ENCODE results near the gene HOXA11. TPM values are rescaled to one million over a fixed set of nuclear protein-coding genes. Genes with fewer than 3 reads are reported as not detected.
A peak's percentile ranks its signal among the peaks of the same experiment; 100 is the strongest.

The HOXA11 gene
- total RNA-seq, 2 donors from 2014 or later = not detected

DNA sequence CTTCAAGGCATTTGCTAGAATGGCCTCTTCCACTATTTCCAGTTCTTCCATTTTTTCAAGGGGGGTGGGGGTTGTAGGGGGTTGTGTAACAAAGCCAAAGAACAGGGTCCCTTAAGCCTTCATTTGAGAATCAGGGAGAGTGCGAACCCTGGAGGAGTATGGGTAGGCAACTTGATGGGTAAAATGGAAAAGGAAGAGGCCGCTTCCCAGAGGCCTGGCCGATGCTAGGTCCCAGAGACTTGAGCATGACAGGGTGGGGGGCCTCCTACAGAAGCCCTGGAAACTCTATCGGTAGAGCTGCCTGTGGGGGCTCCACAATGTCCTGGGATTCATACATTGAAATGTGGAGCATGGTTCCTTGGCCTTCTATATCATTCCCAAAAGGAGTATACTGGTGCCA lies 24.0 kb upstream of the HOXA11 start:
- intact Hi-C loops (cut with DNase I) = loop anchor here (5.0 to 10.0 kb wide), 4 partner anchors 366 to 886 kb away; no protein-coding TSS in a partner anchor
- no peak for ATAC-seq
- no peak for DNase-seq

DNA sequence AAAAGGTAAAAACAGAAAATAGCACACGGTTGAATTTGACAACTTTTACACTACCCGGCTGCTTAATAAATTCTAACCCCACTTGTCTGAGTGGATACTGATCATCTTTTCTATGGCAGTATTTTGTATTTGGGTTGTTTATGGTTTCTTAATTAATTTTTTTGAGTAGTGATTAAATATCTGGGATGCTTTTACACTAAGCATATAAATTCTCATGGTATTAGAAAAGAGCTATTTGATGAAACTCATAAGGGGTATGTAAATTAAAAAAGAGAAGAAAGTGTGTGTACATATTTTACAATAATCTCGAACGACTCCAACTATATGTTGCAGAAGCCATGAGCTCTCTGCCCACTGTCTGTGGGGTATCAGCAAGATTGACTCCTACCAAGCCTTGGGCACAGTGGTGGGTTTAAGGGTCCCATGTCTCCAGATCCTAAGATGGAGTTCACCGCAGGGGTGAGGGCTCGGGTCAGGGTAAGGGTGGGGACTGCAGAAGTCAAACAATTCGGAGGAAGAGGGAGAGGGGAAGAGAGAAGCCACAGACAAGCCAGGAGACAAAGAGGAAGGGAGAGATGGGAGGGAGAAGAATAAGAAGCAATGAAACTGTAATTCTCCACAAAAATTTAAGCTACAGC lies 22.4 kb upstream of the HOXA11 start:
- intact Hi-C loops (cut with DNase I) = loop anchor here (5.0 to 10.0 kb wide), 4 partner anchors 367 to 887 kb away; no protein-coding TSS in a partner anchor

DNA sequence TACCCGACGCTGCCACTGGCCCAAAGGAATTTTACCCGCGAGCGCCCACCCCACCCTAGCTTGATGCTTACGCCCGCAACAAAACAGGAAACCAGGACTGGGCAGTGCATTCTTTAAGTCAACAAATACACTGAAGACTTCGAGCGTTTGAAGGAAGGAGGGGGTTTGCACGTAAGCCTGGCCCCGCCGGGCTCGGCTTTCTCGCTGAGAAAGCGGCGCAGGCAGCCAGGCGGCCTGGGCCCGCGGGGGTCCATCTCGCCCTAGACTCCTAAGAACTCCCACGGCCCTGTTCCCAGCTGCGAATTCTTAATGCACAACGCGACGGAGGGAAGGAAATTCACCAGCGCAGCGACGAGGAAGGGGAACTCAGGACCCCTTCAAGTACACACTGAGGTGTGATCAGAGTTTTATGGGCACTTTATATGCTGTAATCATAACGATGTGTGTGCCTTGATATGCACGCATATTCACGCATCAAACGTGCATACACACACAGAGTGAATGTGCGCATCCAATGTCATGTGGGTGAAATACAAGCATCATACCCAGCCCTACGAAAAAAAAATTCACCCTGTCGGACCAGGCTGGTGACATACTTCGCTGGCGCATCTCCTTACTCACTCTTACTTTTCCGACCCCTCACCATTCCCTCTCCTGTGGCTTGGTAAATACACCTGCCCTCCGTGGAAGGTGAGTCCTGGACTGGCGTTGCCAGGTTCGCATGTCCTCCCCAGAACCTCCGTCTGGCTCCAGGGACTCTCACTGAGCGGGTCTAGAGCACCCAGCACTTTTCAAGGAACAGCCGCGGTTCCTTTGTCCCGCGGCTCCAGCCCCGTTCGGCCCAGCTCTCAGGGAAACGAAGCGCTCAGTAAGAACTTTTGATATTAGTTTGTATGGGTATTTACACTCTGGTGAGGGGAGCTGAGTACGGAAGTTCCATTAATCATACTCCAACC lies 20.6 kb upstream of the HOXA11 start:
- no peak for ATAC-seq
- intact Hi-C loops (cut with DNase I) = loop anchor here (5.0 to 10.0 kb wide), 4 partner anchors 369 to 889 kb away; no protein-coding TSS in a partner anchor
- no peak for DNase-seq

More for the DNA sequence above, 22.4 kb upstream of the HOXA11 start:
- ATAC-seq = no peak
- no peak for DNase-seq

DNA sequence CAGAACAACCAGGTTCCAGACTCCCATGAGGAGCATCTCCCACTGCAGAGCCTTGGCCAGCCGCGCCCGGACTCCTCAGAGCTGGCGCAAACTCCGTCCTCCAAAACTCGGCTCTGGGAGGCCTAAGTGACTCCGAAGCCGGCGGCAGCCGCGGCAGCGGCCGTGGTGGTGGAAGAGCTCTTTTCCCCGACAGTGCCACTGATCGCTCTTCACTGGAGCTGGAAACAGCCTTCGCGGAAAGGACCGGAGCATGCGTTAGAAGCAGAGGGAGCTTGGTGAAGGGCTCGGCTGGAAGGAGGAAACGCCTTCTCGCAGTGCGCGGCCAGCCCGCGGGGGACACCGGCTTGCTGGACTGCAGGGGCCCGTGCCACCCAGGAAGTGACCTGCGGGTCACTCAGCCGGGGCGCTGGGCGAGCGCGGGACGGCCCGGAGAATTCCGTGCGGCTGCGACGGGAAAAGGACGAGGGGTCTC lies 19.9 kb upstream of the HOXA11 start:
- intact Hi-C loops (cut with DNase I) = loop anchor here (5.0 to 10.0 kb wide), 4 partner anchors 370 to 890 kb away; no protein-coding TSS in a partner anchor

DNA sequence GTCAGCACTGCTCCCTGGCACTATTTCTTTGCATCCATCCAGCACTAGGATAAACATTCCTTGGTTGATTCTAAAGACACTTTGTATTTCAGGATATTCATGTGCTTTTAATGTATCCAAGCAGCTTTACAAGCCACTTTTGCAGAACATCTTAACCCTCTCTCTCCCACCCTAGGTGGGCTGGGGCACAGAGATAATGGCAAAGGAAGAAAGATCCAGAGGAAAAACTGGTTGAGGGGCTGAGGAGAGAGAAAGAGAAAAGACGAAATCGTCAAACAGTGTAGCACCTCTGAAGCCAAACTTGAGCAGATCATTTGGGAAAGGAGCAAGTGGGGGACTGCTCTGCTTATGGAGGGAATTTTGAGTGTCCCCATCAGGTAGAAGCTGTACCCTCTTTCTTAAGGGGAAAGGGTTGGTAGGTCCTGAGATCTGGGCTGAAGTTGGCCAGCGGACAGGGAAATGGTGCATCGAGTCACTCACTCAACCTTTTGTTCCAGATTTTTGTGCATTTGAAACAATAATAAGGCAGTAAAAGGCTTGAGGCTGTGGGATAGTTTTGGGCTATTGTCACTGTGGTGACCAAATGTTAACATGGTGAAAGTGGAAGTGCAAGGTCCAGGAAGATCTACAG lies 19.0 kb upstream of the HOXA11 start:
- intact Hi-C loops (cut with DNase I) = loop anchor here in 1 of 2 donors (10.0 kb wide), 3 partner anchors 371 to 891 kb away; no protein-coding TSS in a partner anchor
- no peak for DNase-seq
- ATAC-seq = no peak

More for the DNA sequence above, 19.9 kb upstream of the HOXA11 start:
- ATAC-seq (no peak), DNase-seq (no peak)

DNA sequence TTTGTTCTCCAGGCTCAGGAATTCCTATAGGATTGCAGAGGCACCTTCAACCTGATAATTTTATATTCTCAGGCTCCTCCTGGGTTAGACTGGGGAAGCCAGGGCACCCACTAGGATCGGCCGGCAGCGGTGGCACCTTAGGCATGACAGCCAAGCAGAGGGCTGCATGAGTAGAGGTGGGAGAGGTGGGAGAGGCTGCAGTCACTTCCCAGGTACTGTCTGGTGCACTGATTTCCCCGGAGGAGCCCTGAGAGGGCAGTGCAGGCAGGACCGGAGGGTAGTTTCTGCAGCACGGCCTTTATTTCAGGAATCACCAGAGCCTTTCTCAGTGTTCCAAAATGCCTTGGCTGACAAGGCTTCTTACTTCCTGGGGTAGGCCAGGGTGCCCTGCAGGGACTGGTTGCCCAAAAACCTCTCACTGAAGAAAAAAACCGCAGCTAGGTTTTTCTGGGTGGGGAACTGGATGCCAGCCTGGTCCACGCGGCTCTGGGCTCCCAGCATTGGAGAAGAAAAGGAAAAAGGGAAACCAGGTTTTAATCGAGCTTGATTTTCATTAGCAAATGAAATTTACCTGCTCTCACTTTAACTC lies 18.4 kb upstream of the HOXA11 start:
- intact Hi-C loops (cut with DNase I) = loop anchor here in 1 of 2 donors (10.0 kb wide), 3 partner anchors 371 to 891 kb away; no protein-coding TSS in a partner anchor
- DNase-seq = no peak
- no peak for ATAC-seq

DNA sequence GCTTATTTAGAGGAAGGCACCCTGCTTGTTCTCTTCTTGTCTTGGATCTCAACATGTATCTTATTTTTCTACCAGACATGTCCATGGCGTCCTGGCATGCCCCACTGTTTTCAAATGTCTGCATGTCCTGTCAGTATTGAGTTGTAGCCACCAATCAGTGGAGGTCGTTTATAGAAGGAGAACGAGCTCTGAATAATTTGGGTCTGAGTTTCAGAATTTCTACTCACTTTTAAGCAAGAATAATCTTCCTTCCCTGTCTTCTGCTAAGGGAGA lies 17.8 kb upstream of the HOXA11 start:
- DNase-seq = no peak
- ATAC-seq = no peak
- intact Hi-C loops (cut with DNase I) = loop anchor here in 1 of 2 donors (10.0 kb wide), 3 partner anchors 372 to 892 kb away; no protein-coding TSS in a partner anchor

DNA sequence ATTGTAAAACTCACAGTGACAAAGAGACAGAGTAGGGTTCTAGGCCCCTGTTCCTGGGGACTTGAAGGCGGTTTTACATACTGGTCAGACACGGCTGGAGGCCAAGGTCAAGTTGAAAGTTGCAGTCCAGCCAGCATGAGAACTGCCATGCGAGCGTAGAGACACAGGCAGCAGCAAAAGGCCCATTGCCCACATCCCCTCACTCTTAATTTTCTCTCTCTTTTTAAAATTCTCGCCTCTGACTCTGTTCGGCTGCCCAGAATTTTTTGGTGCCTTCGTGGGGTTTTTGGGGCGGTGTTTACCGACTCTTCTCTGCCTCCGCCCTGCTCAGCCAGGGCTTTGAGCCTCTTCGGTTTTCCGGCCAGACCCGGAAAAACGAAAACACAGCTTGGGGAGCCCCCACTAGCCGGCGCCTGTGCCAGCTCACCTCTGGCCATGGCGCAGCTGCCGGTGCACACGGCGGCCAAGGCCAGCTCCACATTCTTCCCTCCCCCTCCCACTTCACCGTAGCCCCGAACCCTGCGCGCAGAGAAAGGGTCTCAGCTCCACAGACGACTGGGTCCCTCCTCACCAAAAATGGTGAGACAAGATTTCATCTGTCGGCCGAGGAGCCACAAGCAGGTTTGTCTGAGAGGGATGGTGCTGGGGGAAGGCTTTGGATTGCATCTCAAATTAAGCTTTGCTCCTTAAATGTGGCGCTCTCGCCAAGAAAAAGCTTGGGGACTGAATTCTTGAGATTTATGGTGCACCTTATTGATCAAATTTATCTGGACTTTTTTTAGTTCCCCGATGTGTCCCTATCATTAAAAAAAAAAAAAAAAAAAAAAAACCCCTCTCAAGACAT lies 17.2 kb upstream of the HOXA11 start:
- no peak for DNase-seq
- no peak for ATAC-seq
- intact Hi-C loops (cut with DNase I) = loop anchor here in 1 of 2 donors (10.0 kb wide), 3 partner anchors 373 to 893 kb away; no protein-coding TSS in a partner anchor

DNA sequence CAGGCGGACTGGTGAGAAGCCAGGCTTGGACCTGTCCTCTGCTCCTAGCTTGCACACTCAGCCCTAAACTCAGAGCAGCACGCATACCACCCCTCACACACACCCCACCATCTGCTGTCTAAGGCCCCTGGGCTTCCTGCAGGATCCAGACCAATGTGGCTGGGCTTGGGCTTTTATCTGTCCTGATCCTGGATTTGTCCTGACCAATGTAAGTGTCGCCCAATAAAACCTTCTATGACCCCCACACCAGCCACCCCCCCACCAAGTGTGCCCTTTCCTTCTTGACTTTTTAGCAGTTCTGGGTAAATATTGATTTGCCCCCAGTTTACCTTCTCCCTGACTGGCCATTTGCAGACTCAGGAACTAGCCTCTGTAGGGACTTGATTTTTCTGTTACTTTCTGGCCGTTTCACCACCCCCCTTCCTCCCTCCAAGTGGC lies 16.6 kb upstream of the HOXA11 start:
- intact Hi-C loops (cut with DNase I) = loop anchor here in 1 of 2 donors (10.0 kb wide), 3 partner anchors 373 to 893 kb away; no protein-coding TSS in a partner anchor
- no peak for ATAC-seq
- no peak for DNase-seq

DNA sequence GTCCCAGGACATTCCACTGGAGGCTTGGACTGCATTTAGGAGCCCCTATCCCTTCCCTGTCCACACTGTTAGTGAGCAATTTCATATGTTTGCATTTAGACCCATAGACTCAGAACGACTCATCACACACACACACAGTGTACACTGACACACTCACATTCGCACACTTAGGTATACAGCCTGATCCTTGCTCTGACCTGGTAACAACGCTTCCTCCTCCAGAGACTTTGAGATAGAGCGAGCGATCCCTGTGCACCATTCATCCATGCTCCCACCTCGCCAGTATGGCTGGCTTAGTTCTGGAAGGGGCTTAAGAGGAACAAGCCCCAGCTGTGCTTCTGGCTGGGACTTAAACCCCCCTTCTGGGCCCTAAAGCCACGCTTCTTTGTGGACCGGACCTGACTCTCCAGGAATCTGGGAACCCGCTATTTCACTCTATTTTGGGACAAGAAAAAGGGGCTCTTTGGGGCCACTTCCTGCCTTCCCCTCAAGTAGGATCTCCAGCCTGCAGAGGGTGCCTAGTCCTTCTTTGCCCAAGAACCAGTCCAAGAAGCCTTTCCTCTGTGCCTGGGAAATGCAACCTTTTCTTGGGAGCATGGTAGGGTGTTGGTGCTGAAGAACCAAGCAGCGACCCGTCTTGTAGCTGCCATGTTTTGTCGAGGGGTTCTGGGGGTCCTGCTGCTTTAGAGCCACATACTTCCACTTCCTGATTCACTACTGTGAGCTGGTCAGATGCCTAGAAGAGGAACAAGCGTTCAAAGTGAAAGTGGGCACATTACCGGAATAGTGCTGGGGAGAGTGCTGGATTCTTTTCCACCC lies 15.9 kb upstream of the HOXA11 start:
- intact Hi-C loops (cut with DNase I) = loop anchor here in 1 of 2 donors (10.0 kb wide), 3 partner anchors 374 to 894 kb away; no protein-coding TSS in a partner anchor
- DNase-seq (no peak), ATAC-seq (peak in 1 of 2 donors; percentile 40)

DNA sequence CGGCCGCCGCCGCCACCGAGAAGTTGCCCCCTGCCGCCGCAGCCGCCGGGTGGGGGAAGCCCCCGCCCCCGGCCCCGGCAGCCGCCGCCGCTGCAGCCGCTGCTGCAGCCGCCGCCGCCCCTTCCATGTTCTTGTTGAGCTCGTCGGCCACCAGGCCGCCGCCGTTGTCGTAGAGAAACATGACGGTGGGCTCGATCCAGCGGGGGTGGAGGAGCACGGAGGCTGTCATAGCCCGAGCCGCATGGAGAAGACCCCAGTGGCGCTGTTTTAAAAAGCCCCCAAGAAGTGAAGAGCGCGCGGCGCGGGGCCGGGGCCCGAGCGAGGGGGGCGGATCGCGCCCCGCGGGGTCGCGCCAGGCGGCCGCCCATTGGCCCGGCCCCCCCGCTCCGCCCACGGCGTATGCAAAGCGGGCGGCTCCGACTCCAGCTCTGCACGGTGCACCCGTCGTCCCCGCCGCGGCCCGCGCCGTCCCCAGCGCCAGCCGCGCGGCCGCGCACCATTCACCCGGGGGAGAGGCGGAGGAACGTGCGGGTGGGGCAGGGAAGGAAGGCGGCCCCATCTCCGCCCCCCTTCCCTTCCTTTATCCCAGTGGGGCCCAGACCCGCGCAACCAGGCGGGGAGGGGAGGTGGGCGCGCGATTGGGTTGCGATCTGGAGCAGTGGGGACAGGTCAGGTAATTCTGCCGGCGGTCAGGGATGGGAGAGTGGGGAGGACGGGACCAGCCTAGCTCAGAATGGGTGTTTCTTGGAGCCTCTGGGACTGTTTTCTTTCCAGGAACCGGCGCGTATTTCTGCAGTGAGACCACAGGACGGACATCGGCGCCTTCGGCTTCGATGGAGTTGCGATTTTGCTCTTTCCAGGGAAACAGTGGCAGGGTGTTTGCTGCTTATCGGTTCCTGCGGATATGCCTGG lies 15.1 kb upstream of the HOXA11 start, which contains the start of gene HOXA13:
Gene HOXA13, minus strand, starts transcription at position 243 of the 912 bp plus-strand sequence. Its CDS starts 14 bp downstream, at position 229.
- ATAC-seq (peak; percentile 39 to 55), DNase-seq (no peak)
- intact Hi-C loops (cut with DNase I) = loop anchor here (5.0 to 10.0 kb wide), 6 partner anchors 375 to 895 kb away; no protein-coding TSS in a partner anchor

DNA sequence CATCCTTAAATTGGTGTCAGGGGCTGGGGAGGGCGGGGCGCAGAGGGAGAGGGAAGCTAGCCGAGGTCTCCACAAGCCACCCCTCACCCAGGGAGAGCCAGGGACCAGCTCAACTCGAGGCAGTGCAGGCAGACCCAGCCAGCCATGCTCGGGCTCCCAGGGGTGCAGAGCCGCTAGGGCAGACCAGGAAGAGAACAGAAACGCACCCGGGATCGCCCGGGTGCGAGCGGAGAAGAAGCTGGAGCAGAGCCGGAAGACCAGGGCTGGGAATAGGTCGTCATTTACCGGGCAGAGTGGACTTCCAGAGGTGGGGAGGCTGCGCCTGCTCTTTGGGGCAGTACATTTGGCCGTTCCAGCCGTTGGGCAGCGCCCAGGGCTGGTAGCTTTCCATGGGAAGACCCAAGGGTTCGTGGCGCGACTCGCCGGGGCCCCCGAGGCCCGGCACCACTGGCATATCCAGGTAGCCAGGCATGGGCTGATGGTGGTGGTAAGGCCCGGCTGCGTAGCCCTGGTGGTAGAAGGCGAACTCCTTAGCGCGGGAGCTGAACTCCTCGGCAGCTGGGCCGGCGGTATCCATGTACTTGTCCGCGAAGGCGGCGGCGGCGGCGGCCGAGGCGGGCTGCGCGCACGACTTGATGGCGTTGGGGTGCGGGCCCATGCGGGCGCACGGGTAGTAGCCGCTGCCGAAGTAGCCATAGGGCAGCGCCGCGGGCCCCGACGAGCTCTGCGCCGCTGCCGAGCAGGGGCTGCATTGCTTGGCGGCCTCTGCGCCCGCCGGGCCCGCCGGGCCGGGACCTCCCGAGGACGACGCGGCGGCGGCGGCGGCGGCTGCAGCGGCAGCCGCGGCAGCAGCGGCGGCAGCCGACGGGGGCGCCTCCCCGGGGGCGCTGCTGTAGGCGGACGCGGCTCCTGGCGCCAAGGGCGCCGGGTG lies 14.1 kb upstream of the HOXA11 start:
- no peak for DNase-seq

DNA sequence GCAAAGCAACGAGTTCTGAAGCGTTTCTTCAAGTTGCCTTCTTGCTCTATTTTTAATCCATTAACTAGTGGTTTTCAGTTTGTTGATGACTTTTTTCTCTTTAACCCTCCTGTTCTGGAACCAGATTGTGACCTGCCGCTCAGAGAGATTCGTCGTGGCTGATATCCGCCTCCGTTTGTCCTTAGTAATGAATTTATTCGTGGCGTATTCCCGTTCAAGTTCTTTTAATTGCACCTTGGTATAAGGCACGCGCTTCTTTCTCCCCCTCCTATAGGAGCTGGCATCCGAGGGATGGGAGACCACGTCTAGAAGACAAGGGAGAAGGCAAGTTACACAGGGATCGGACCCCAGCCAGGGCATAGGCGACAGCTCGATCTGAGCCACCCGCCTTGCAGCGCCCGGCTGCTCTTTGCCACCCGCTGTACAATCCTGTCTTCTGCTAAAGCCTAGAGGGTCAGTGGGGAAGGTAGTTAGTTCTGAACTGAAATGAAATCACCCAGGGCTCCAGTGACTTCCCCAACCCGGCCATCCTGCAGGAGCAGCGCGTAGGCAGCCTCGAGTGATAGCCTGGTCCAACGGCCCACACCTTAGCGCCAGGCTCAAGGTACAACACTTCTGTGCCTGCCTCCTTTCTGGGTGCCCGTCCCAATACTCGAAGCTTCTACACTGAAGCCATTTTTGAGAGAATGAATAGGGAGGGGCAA lies 13.3 kb upstream of the HOXA11 start:
- intact Hi-C loops (cut with DNase I) = loop anchor here (5.0 to 10.0 kb wide), 3 partner anchors 577 to 827 kb away; no protein-coding TSS in a partner anchor
- ATAC-seq = no peak

More for the DNA sequence above, 14.1 kb upstream of the HOXA11 start:
- peak in 1 of 2 donors; percentile 18 for ATAC-seq
- intact Hi-C loops (cut with DNase I) = loop anchor here (5.0 to 10.0 kb wide), 3 partner anchors 576 to 826 kb away; no protein-coding TSS in a partner anchor

More for the DNA sequence above, 13.3 kb upstream of the HOXA11 start:
- no peak for DNase-seq
